HG03442 (cell line): Measurements from ENCODE around the gene GAB2.
"Not testable (repeated sequence)": the region's sequence is repeated elsewhere in the genome, so short reads cannot be mapped to it uniquely, and the experiment has no call there.

Experiments
- ATAC-seq: cut with Tn5 transposase; IDR thresholded peaks from one replicate; pipeline ENCODE4 v1.9.1; 2021; ENCODE audit warnings: mild to moderate bottlenecking, moderate library complexity; ENCODE audit not compliant: unreplicated experiment

The GAB2 gene

DNA sequence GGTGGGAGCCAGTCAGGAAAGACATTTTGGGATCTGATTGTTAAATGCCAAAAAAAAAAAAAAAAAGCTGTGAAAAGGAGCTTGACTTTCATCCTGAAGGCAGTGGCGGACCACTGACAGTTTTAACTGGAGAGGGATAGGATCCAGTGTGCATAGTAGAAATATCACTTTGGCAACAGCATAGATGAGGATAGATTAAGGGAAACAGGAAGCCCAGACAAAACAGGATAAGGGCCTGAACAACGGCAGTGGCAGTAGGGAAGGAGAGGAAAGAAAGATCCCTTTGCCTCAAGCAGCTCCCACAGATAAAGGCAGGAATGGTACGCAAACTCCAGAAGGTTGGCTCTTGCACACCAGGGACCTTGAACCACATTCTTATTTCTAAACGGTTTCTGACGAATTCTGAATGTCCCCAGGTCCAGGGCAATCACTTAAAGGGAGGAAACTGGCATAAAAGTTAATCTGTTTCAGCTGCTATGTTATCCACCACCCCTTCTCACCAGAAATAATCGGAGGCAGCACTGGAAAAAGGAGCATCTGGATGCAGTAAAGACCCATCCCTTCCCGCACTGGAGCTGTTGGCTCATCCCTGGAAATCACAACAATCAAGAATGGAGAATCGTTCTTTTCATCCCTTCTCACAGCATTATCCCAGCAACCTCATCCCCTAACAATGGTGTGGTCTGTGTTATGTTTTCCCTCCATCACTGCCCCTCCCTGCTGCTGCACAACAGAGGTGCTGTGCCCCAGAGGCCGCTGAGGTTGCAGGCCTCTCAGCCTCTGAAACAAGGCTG is 99.1 kb downstream of the GAB2 start:
- no peak for ATAC-seq

DNA sequence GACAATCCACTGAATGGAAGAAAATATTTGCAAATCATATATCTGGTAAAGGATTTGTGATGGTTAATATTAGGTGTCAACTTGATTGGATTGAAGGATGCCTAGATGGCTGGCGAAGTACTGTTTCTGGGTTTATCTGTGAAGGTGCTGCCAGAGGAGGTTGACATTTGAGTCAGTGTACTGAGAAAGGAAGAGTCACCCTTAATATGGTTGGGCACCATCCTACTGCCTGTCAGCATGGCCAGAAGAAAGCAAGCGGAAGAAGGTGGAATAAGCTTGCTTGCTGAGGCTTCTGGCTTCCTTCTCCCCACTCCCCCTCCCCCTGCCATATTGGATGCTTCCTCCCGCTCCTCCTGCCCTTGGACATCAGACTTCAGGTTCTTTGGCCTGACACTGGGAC is 101.9 kb downstream of the GAB2 start:
- no peak for ATAC-seq

DNA sequence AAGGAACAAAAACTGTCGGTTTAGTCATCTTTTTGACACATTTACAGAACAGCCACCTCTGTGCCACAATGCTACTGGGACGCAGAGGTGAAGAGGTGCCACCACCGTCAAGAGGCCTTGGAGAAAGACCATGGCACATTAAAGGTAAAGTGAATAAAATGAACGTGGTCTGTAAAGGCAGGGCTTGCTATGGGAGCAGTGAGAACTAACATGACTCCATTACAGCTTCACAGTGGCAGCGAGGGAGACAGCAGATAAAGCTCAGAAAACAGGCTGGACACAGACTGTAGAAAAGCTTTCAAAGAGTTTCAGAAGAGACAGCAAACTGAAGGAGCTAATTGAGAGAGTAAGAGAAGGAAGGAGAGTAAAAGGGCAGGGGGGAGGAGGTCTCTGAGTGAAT is 102.9 kb downstream of the GAB2 start:
- ATAC-seq, result no peak

DNA sequence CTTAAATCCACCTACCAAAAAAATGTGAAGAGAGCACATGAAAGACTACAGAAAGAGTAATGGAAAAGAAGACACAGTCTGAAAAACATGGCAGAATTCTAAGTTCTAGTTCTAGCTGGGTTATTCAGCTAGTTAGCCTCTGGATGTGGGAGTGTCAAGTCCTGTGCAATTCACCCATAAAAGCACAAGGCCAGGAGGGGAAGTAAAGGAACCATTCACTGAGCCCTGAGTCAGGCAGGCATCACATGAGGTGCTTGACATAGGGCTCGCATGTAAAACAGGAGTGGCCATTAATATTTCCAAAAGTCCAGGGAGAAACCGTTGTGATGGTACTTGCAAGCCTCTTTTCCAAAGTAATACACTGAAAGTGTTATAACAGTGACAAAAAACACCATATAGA is 103.7 kb downstream of the GAB2 start:
- no peak for ATAC-seq

DNA sequence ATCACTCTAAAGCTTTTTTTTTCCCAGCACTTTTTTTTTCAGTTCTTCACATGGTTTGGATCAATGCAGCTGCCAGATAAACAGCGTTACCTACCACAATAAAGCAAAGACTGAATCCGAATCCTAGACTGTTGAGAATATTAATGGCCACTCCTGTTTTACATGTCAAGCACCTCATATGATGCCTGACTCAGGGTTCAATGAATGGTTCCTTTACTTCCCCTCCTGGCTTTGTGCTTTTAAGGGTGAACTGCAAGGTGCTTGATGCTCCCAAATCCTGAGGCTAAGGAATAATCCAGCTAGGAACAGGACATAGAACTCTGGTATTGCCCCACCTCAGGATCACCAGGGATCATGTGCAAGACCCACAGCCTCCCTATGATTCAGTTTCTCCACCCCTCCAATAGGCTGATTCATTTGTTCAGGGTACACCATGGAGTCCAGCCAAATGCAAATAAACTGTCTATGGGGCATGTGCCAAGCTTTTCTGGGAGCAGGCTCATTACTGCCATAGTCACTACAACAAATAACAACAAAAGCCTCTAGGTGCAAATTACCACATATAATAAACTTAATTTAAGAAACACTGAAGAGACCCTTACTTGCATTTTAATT is 104.3 kb downstream of the GAB2 start:
- no peak for ATAC-seq

DNA sequence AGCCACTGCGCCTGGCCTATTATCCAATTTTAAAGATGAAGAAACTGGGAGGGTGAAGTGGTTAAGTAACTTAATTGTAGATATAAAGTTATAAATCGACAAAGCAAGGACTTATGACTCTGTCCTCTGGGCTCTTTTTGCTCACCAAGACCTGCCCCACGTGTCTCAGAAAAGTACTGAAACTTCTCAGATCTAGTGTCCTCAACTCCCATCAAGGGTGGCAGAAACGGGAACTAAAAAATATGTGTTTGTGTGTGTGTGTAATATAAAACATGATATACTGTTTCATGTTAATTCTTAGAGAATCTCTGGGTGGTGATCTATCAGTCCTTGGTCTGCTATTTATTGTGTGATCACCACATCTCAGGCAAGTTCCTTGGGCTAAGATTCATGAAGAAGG is 104.9 kb downstream of the GAB2 start:
- ATAC-seq, result no peak

DNA sequence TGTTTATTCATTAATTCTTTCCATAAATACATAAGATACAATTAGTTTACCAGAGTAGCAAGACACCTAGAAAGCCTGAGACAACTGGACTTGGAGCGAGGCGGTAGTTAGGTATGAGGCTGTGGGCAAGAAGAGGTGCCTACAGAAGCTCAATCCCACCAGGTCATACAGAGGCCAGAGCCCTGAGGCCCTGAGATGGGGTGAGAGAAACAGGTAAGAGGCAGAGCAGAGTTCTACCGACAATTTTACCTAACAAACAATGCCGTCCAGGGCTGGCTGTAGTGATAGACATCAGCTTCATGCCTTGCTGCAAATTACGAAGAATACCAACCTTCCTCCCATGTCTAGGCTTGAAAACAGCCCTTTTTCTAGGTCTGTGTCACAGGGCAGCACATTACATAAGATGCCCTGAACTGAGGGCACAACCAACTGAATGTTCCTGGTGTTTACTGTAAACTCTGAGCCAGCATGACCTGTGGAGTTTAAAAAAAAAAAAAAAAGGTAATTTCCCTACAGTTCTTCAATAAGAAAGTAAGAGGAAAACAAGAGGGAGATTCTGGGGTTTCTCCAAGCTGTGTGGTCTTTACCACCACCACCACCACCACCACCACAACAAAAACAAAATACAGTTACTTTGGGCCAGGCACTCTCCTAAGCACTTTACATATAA is 105.8 kb downstream of the GAB2 start:
- no peak for ATAC-seq

DNA sequence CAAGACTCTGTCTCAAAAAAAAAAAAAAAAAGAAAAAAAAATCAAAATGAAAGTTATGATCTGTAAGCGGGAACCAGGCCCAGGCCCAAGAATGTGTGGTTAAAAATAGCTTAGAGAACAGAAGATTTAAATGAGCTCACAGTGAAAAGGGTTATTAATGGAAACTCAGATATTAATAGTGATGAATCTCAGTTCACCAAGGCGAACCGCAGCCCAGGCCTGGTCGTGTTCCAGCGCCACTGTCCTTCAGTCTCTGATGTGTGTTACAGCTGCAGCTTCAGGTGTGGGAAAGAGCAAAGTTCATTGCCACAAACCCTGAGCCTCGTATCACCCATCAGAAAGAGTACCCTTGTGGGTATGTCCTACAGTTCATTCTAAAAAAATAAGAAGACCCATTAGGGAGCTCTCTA is 107.1 kb downstream of the GAB2 start:
- peak; percentile 85 for ATAC-seq

DNA sequence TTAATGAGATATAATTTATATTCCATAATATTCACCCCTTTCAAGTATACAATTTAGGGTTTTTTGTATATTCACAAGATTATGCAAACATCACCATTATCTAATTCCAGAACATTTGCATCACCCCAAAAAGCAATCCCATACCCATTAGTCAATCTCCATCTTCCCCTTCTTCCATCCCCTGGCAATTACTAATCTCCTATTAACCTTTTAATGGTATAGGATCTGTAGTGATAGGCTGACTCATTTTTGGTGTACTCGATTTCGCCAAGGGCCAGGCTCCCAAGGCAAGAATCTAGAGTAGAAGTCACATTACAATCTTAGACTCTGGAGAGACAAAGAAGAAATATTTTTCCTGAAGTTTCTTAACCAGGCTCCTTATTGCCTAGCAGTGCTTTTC is 113.4 kb downstream of the GAB2 start:
- no peak for ATAC-seq

DNA sequence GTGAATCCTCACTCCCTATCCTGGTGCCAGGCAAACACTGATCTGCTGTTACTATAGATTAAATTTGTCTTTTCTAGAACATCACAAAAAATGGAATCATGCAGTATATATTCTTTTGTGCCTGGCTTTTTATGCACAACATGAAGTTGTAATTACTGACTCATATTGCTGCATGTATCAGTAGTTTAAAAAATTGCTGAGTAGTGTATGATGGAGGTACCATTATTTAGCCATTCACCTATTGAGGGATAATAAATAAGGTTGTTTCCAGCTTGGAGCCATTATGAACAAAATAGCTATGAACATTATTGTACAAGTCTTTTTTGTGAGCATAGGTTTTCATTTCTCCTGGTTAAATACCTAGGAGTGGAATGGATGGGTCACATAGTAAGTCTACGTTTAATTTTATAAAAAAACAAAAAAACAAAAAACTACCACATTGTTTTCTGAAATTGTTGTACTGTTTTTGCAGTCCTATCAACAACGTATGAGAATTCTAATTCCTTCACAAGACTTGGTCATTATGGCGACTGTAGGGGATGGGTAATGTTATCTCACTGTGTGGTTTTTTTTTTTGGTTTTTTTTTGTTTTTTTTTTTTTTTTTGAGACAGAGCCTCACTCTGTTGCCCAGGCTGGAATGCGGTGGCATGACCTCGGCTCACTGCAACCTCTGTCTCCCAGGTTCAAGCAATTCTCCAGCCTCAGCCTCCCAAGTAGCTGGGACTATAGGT is 117.3 kb downstream of the GAB2 start:
- no peak for ATAC-seq

DNA sequence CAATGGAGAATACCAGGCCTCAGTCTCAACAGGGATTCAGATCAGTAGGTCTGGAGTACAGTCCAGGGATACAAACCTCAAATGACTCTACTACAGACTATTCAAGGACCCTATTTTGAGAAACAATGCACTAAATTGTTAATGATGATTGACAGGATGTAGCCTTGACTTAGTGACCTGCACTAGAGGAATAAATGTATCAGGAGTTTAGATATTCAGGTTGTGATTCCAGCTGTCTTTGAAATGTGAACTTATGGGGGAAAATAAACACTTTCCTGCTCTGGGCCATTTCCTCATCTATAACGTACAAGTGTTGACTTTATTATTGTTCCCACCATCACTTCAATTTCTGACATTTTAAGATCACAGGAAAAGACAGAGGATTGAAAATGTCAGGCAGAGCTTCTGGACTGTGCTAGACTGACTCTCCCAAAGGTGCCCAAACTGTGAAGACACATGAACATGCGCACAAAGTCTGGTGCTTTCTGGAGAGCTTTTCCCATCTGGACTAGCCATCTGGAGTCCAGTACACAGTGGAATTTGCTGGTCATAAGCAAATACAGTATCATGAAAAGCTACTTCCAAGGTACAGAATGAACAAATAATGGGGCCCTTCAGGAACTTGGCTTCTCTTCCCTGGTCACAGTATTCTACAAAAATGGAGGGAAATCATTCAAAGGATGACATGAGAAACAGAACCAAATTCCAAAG is 118.5 kb downstream of the GAB2 start:
- no peak for ATAC-seq

DNA sequence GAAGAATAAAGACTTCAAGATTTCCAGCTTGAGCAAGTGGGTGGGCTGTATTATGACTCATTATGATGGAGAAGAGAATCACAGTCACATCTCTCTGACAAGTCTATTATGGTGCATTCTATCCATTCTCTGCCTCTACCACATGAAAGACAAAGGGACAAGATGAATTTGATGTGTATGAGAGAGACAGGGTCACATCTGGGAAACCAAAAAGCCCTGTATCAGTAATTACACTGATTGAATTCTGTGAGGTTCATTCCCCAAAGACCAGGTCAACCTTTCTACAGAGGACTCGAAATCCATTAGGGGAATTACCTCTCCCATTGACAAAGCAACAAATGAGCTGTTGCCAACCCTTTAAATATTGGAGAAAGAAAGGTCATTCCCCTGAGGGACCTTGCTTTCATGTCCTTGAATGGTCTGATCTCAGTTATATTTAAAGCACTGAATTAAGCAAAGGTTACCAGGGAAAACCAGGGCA is 119.3 kb downstream of the GAB2 start:
- ATAC-seq, result no peak

DNA sequence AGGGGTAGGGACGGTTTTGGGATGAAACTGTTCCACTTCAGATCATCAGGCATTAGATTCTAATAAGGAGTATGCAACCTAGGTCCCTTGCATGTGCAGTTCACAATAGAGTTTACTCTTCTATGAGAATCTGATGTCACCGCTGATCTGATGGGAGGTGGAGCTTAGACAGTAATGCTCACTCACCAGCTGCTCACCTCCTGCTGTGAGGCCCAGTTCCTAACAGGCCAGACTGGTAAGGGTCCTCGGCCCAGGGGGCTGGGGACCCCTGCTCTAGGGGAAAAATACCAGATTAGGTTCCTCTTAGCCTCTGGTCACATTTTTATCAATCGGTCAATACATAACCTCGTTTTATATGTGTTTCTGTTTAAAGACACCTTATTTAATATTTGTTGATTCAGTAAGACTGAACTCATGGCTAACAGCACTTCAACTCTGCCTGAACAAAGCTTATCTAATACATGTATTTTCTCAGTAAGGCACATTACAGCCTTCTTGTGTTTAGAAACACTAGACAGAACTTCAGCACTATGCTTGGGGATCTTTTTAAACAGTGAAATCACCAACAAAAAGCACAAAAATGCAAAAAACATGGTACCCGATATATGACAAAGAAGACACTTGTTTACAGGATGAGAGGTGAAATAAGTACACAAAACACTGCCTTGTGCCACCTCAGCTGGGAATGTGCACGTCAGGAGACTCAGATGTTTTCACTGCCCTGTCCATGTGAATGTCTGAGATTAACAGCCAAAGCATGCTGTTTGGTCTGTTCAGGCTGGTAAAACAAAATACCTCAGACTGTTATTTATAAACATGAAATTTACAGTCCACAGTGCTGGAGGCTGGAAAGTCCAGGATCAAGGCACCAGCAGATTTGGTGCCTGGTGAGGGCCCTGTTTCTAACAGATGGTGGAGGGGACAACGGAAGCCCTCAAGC is 121.4 kb downstream of the GAB2 start:
- ATAC-seq, result no peak

DNA sequence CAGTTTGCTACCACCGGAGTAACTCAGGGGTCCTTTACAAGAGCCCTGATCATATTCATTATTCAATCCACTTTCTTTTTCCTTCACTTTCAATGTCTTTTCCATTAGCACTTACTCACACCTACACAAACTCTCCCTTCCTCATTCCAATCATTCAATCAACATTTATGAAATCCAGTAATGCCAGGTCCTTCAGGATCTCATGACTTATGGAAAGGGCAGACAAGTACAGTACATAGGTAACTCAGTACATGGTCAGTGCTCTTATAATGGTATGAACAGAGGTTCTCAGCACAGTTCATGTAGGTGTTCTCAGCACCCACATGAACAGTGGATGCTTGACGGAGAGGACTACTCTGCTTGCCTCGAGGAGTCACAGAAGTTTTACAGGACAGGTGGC is 122.3 kb downstream of the GAB2 start:
- ATAC-seq, result no peak

DNA sequence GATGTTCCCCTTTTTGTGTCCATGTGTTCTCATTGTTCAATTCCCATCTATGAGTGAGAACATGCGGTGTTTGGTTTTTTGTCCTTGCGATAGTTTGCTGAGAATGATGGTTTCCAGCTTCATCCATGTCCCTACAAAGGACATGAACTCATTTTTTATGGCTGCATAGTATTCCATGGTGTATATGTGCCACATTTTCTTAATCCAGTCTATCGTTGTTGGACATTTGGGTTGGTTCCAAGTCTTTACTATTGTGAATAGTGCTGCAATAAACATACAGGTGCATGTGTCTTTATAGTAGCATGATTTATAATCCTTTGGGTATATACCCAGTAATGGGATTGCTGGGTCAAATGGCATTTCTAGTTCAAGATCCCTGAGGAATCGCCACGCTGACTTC is 123.5 kb downstream of the GAB2 start:
- not testable (repeated sequence) for ATAC-seq

DNA sequence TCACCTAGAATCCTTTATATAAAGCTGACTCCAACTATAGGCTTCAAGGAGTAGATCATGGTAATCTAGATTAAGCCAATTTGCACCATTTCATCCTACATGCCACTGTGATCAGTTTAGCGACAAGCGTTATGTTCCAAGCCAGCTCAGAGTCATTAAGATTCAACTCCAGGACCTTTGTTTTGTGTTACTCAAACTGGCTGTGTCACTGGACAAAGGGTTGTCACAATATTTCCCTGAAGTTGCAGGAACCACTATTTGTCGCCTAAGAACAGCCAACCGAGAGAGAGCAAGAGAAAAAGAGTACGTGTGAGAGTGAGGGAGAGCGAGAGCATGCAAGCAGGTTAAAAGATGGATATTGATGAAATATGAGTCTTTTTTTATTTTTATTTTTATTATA is 124.1 kb downstream of the GAB2 start:
- ATAC-seq, result no peak

DNA sequence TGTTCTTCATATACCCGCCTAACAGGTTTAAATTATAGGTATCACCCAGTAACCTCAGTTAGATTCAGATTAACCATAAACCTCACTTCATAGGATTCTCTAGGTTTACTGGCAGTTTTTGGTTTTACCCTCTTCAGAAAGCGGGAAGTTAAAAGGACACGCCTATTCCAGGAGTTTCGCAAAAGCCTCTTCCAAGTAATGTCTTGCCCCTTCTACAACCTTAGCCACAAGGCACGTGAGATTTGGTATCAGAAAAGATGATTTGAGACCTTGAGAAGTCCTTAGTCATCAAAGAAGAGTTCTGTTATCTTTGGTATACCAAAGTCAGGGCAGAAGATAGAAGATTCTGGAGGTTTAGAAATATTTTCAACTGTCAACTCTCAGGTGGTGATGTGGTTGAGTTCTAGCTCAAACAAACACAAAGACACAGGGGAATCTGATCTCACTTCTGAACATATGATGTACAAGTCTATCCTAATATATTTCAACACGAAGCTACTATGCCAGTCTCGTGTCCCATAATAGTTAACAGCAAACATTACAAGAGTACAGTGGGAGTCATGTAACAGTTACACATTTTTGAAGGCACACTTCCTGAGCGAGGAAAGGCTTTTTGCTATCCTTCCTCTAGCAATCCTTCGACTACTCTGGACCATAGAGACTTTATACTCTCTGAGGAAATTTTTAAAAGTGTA is 125.4 kb downstream of the GAB2 start:
- no peak for ATAC-seq

DNA sequence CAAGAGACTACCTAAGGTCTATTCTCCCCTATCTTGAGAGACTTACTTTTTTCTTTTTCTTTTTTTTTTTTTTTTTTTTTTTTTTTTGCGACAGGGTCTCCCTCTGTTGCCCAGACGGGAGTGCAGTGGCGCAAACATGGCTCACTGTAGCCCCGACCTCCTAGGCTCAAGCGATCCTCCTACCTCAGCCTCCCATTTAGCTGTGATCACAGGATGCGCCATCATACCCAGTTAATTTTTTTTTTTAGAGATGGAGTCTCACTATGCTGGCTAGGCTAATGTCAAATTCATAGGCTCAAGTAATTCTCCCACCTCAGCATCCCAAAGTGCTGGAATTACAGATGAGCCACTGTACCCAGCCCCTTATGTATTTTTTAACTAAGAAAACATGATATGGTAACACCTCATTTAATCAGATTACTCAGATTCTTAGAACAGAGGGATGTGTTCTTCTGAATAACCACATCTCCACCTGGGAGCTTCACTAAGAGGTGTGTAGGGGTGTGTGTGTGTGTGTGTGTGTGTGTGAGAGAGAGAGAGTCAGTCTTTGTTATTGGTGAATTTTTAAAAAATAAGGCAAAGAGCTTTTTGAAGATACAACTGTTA is 126.0 kb downstream of the GAB2 start:
- no peak for ATAC-seq
